Measurements from ENCODE around the gene ADAD2.

DNA sequence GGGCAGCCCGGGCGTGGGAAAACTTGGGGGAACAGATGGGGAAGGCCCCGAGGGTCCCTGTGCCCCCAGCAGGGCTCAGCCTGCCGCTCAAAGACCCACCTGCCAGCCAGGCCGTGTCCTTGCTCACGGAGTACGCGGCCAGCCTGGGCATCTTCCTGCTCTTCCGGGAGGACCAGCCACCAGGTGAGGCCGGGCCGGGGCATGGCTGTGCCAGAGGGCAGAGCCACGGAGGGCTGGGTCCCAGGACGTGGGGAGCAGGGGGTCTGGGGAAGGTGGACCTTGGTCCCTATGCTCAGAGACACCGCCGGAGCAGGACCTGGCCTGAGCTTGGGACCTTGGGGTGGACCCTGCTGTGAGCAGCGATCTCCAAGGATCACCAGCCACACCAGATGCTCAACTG, 509 bp downstream of the ADAD2 start:
- TF ChIP-seq KHSRP (IDR thresholded peaks at IDR 0.05) (no peak), JUNB (CRISPR knock-in tag; conservative IDR thresholded peaks at IDR 0.05) (no peak), SMAD1 (IDR thresholded peaks at IDR 0.05; ENCODE audit: low read depth, low read length, partially characterized antibody) (no peak), CHD1 (IDR thresholded peaks at IDR 0.05; ENCODE audit: low read length) (no peak), ZNF121 (CRISPR knock-in tag; conservative IDR thresholded peaks at IDR 0.05) (no peak), ZNF444 (CRISPR knock-in tag; IDR thresholded peaks at IDR 0.05) (no peak), JUND (IDR thresholded peaks at IDR 0.05; ENCODE audit: borderline replicate concordance, low read depth, low read length) (no peak), JUND (tag; IDR thresholded peaks at IDR 0.05; ENCODE audit: borderline replicate concordance, low read depth, low read length) (no peak), ZEB2 (IDR thresholded peaks at IDR 0.05) (no peak), COPS2 (conservative IDR thresholded peaks at IDR 0.05) (no peak), TBL1XR1 (IDR thresholded peaks at IDR 0.05; ENCODE audit: low read length in 2 of 2) (no peak)
- TF ChIP-seq, protein P1, sequence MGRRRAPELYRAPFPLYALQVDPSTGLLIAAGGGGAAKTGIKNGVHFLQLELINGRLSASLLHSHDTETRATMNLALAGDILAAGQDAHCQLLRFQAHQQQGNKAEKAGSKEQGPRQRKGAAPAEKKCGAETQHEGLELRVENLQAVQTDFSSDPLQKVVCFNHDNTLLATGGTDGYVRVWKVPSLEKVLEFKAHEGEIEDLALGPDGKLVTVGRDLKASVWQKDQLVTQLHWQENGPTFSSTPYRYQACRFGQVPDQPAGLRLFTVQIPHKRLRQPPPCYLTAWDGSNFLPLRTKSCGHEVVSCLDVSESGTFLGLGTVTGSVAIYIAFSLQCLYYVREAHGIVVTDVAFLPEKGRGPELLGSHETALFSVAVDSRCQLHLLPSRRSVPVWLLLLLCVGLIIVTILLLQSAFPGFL (CRISPR knock-in tag; IDR thresholded peaks at IDR 0.05) = no peak
- TF ChIP-seq, protein P2, sequence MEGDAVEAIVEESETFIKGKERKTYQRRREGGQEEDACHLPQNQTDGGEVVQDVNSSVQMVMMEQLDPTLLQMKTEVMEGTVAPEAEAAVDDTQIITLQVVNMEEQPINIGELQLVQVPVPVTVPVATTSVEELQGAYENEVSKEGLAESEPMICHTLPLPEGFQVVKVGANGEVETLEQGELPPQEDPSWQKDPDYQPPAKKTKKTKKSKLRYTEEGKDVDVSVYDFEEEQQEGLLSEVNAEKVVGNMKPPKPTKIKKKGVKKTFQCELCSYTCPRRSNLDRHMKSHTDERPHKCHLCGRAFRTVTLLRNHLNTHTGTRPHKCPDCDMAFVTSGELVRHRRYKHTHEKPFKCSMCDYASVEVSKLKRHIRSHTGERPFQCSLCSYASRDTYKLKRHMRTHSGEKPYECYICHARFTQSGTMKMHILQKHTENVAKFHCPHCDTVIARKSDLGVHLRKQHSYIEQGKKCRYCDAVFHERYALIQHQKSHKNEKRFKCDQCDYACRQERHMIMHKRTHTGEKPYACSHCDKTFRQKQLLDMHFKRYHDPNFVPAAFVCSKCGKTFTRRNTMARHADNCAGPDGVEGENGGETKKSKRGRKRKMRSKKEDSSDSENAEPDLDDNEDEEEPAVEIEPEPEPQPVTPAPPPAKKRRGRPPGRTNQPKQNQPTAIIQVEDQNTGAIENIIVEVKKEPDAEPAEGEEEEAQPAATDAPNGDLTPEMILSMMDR (IDR thresholded peaks at IDR 0.05 in 2 of 3, conservative IDR thresholded peaks at IDR 0.05 in 1 of 3; ENCODE audit: insufficient read depth in 2 of 3, low read depth in 1 of 3, low read length in 3 of 3) = no peak
- TF ChIP-seq, protein P3, sequence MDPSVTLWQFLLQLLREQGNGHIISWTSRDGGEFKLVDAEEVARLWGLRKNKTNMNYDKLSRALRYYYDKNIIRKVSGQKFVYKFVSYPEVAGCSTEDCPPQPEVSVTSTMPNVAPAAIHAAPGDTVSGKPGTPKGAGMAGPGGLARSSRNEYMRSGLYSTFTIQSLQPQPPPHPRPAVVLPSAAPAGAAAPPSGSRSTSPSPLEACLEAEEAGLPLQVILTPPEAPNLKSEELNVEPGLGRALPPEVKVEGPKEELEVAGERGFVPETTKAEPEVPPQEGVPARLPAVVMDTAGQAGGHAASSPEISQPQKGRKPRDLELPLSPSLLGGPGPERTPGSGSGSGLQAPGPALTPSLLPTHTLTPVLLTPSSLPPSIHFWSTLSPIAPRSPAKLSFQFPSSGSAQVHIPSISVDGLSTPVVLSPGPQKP (CRISPR knock-in tag; IDR thresholded peaks at IDR 0.05) = no peak
- TF ChIP-seq, protein P4, sequence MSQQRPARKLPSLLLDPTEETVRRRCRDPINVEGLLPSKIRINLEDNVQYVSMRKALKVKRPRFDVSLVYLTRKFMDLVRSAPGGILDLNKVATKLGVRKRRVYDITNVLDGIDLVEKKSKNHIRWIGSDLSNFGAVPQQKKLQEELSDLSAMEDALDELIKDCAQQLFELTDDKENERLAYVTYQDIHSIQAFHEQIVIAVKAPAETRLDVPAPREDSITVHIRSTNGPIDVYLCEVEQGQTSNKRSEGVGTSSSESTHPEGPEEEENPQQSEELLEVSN (IDR thresholded peaks at IDR 0.05; ENCODE audit: borderline replicate concordance in 1 of 2, extremely low read depth in 1 of 2, insufficient read depth in 1 of 2, insufficient read length in 1 of 2, low read depth in 1 of 2, low read length in 1 of 2, poor library complexity in 1 of 2, severe bottlenecking in 1 of 2) = no peak

Data from K562 (cell line).